DND-41 (cell line): ENCODE measurements around the gene ADARB2.

Experiments
- ATAC-seq: fragments of 200-7000 bp; cut with Tn5 transposase; 3 replicates; pipeline ENCODE4 v1.9.1; 2021; ENCODE audit warnings: low read depth; ENCODE audit not compliant: insufficient read depth
- DNase-seq: peaks from one replicate; pipeline ENCODE4 v3.0.0-alpha.2; 2020
- H2AFZ ChIP-seq: 2 replicates; pipeline ENCODE4 v1.6.0; 2012; ENCODE audit warnings: low read depth, low read length
- H3K27ac ChIP-seq: 2 replicates; pipeline ENCODE4 v1.5.1; 2012; ENCODE audit warnings: low read length, inconsistent platforms
- H3K27me3 ChIP-seq: fragments of 200-600 bp; sonication (generic); 2 replicates; pipeline ENCODE4 v1.6.0; 2012; ENCODE audit warnings: low read length, mild to moderate bottlenecking, inconsistent platforms; ENCODE audit not compliant: insufficient read depth, poor library complexity
- H3K36me3 ChIP-seq: 2 replicates; pipeline ENCODE4 v1.5.1; 2012; ENCODE audit warnings: low read length, inconsistent platforms; ENCODE audit not compliant: insufficient read depth
- H3K4me1 ChIP-seq: 2 replicates; pipeline ENCODE4 v1.5.1; 2012; ENCODE audit warnings: mild to moderate bottlenecking, low read length; ENCODE audit not compliant: insufficient read depth
- H3K4me2 ChIP-seq: 2 replicates; pipeline ENCODE4 v1.6.0; 2012; ENCODE audit warnings: mild to moderate bottlenecking, moderate library complexity, low read length, inconsistent platforms; ENCODE audit not compliant: insufficient read depth
- H3K4me3 ChIP-seq, 2 experiments: fragments of 200-600 bp in 1 of 2; shearing (Covaris generic) in 1 of 2; 2 replicates each; pipeline ENCODE4 v1.5.1; 2012 to 2016; ENCODE audit warnings: inconsistent platforms in 2 of 2, low read length in 2 of 2, mild to moderate bottlenecking in 2 of 2, low read depth in 1 of 2, moderate library complexity in 1 of 2
- H3K79me2 ChIP-seq: 2 replicates; pipeline ENCODE4 v1.6.0; 2012; ENCODE audit warnings: low read length, inconsistent platforms; ENCODE audit not compliant: insufficient read depth
- H3K9ac ChIP-seq: 2 replicates; pipeline ENCODE4 v1.6.0; 2012; ENCODE audit warnings: low read depth, mild to moderate bottlenecking, inconsistent platforms, low read length, moderate library complexity
- H3K9me3 ChIP-seq: 2 replicates; pipeline ENCODE4 v1.5.1; 2012; ENCODE audit warnings: low read length, moderate library complexity, mild to moderate bottlenecking, inconsistent platforms; ENCODE audit not compliant: insufficient read depth, severe bottlenecking
- H4K20me1 ChIP-seq: 2 replicates; pipeline ENCODE4 v1.6.0; 2012; ENCODE audit warnings: low read length; ENCODE audit not compliant: insufficient read depth
- EZH2 ChIP-seq: IDR thresholded peaks from 3 replicates; pipeline ENCODE4 v1.6.1; 2012; ENCODE audit warnings: borderline replicate concordance, low read depth, mild to moderate bottlenecking, moderate library complexity, low read length, inconsistent platforms; ENCODE audit not compliant: severe bottlenecking
- TF ChIP-seq, protein P1 (sequence below): IDR thresholded peaks from 2 replicates; pipeline ENCODE4 v1.5.1; 2012; ENCODE audit warnings: borderline replicate concordance, low read length, moderate library complexity, mild to moderate bottlenecking; ENCODE audit not compliant: poor library complexity, severe bottlenecking; ENCODE audit errors: extremely low read depth

Gene ADARB2

DNA sequence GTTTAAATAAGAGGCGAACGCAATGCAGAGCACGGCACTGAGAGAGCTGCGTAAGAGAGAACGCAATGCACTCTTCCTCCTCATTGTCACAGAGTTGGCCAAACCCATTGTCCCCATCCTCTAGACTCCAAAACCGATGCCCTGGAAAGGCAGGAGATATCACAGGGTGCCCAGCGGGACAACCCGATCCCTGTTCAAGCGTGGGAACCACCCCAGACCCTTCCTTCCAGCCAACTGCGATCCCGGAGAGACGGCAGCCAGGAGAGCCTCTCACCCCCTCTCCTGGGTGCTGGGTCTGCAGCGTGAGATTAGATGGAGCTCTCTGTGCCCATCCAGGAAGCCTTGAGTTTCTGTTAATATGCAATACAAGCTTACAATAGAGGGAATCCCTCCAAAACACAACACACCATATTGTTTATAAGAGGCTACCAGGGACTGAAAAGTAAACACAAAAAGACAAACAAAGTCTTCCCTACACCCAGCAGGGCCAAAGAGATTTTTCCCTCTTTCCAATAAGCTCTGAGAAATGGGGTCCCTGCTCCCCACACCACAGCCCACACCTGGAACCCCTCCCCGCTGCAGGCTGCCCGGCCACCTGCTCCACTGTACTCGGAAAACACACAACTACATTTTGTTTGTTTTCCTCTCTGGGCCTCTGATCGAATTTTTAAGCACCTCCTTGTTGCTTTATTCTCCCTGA is 187.6 kb downstream of the ADARB2 start:
- H3K27ac ChIP-seq: peak overlapping the region; percentile 86
- no peak for TF ChIP-seq EZH2
- TF ChIP-seq, protein P1, sequence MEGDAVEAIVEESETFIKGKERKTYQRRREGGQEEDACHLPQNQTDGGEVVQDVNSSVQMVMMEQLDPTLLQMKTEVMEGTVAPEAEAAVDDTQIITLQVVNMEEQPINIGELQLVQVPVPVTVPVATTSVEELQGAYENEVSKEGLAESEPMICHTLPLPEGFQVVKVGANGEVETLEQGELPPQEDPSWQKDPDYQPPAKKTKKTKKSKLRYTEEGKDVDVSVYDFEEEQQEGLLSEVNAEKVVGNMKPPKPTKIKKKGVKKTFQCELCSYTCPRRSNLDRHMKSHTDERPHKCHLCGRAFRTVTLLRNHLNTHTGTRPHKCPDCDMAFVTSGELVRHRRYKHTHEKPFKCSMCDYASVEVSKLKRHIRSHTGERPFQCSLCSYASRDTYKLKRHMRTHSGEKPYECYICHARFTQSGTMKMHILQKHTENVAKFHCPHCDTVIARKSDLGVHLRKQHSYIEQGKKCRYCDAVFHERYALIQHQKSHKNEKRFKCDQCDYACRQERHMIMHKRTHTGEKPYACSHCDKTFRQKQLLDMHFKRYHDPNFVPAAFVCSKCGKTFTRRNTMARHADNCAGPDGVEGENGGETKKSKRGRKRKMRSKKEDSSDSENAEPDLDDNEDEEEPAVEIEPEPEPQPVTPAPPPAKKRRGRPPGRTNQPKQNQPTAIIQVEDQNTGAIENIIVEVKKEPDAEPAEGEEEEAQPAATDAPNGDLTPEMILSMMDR: peak; percentile 4
- H3K9ac ChIP-seq: peak overlapping the region; percentile 29; the same call in 1 of the 2 replicates
- H3K9me3 ChIP-seq: no peaks in the 10 kb centered on the region
- no peaks in the 10 kb centered on the region for H3K27me3 ChIP-seq
- H3K79me2 ChIP-seq: no peaks in the 10 kb centered on the region
- H3K4me3 ChIP-seq: no peak overlapping the region
- peaks cover 17% of the 10 kb centered on the region; the same call in 1 of the 2 replicates for H3K36me3 ChIP-seq
- peaks cover 55% of the 10 kb centered on the region for H3K4me1 ChIP-seq
- no peaks in the 10 kb centered on the region for H4K20me1 ChIP-seq
- no peak overlapping the region for H2AFZ ChIP-seq
- DNase-seq (no peak), ATAC-seq (peak; percentile 78)
- H3K4me2 ChIP-seq: peak overlapping the region; percentile 49

DNA sequence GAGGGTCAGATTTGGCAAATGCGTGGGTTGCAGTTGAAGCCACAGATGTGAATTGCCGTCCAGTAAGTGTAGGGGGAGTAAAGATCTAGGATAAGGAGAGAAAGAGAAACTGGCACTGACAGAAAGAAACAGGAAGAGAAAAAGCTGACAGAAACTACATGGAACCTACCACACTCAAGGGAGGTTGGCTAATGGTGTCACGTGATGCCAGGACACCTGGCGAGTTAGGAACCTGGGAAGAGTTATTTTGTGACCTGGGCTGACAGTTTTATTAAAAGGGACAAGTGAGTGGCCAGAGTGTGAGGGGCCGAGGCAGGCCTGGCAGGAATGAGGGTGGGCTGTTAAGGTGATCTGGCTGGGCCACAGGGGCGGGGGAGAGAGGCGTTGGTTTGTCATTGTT is 188.7 kb downstream of the ADARB2 start:
- Histone ChIP-seq H2AFZ (no peak overlapping the region), H3K4me3 (no peak overlapping the region), H3K4me2 (no peak overlapping the region), H3K27me3 (no peaks in the 10 kb centered on the region), H3K27ac (peak overlapping the region; percentile 86), H3K79me2 (no peaks in the 10 kb centered on the region), H3K4me1 (peaks cover 55% of the 10 kb centered on the region), H3K9me3 (no peaks in the 10 kb centered on the region), H3K36me3 (peaks cover 17% of the 10 kb centered on the region; the same call in 1 of the 2 replicates), H3K9ac (no peak overlapping the region), H4K20me1 (no peaks in the 10 kb centered on the region)
- TF ChIP-seq, protein P1: peak; percentile 26
- TF ChIP-seq EZH2: no peak
- DNase-seq (peak; percentile 29), ATAC-seq (0 out of 3 replicates have a peak, but pooled peaks have one; percentile 15)

DNA sequence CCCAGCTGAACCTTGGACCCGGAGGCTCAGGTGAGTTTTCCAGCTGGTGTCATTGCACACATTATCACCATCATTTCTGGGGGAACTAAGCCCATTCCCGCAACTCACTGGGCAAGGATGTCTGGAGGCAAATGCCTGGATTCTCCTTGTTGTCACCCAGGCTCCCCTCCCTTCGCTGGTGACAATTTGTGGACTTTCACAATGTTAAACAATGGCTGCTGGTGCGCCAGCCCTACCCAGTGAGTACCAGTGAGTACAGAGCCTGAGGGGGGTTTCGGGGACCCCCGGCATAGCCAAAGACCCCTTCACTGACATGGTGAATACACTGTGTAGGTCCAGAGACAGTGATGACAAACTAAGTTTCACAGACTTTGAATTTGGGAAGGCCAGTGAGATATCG is 189.2 kb downstream of the ADARB2 start:
- Histone ChIP-seq H3K27me3 (no peaks in the 10 kb centered on the region), H3K4me2 (no peak overlapping the region), H3K9me3 (no peaks in the 10 kb centered on the region), H4K20me1 (no peaks in the 10 kb centered on the region), H3K4me3 (no peak overlapping the region), H3K36me3 (peaks cover 17% of the 10 kb centered on the region; the same call in 1 of the 2 replicates), H2AFZ (no peak overlapping the region), H3K4me1 (peaks cover 54% of the 10 kb centered on the region), H3K27ac (peak overlapping the region; percentile 86), H3K79me2 (no peaks in the 10 kb centered on the region), H3K9ac (no peak overlapping the region)
- ATAC-seq (no peak), DNase-seq (no peak)
- TF ChIP-seq EZH2: no peak
- TF ChIP-seq, protein P1: no peak
